GM12875 (cell line): ENCODE results near the gene CAB39L.
"Not testable (repeated sequence)": the region's sequence is repeated elsewhere in the genome, so short reads cannot be mapped to it uniquely, and the experiment has no call there.

ENCODE experiments used
- H3K4me3 ChIP-seq: one replicate; pipeline ENCODE4 v1.5.1; 2011; ENCODE audit warnings: low read depth, low read length, control low read depth
- CTCF ChIP-seq: IDR thresholded peaks from 2 replicates; pipeline ENCODE4 v1.5.1; 2011; ENCODE audit warnings: low read depth, mild to moderate bottlenecking, control low read depth, inconsistent platforms, low read length, moderate library complexity, borderline replicate concordance; ENCODE audit not compliant: insufficient read depth

The CAB39L gene

GRCh38 chr13:49341941-49342340 lies 101.9 kb downstream of the CAB39L start:
- no peak overlapping the region for H3K4me3 ChIP-seq
- TF ChIP-seq CTCF, result no peak

- no peak for TF ChIP-seq CTCF
Measured at GRCh38 chr13:49341517-49341916, 102.3 kb downstream of the CAB39L start.

GRCh38 chr13:49340161-49340560 lies 103.7 kb downstream of the CAB39L start:
- H3K4me3 ChIP-seq, result no peak overlapping the region
- TF ChIP-seq CTCF, result no peak

More at GRCh38 chr13:49341517-49341916, 102.3 kb downstream of the CAB39L start:
- H3K4me3 ChIP-seq, result no peak overlapping the region

GRCh38 chr13:49336655-49337054 lies 107.2 kb downstream of the CAB39L start:
- no peak for TF ChIP-seq CTCF
- no peak overlapping the region for H3K4me3 ChIP-seq

GRCh38 chr13:49330546-49330864 lies 113.4 kb downstream of the CAB39L start:
- no peak for TF ChIP-seq CTCF
- H3K4me3 ChIP-seq, result no peak overlapping the region

- TF ChIP-seq CTCF, result no peak
- H3K4me3 ChIP-seq, result no peak overlapping the region
Measured at GRCh38 chr13:49329831-49330545, 113.9 kb downstream of the CAB39L start.

- not testable (repeated sequence) for H3K4me3 ChIP-seq
Measured at GRCh38 chr13:49327145-49327544, 116.7 kb downstream of the CAB39L start.
